Mesothelial cell of epicardium (in vitro differentiated cells): ENCODE data around the gene ROM1. TPM values are rescaled to one million over a fixed set of nuclear protein-coding genes. Genes with fewer than 3 reads are reported as not detected.
"Not testable (repeated sequence)": the region's sequence is repeated elsewhere in the genome, so short reads cannot be mapped to it uniquely, and the experiment has no call there.

Experiments
- DNase-seq, 2 experiments: peaks; one replicate each; pipeline ENCODE4 v3.0.0; 2021; ENCODE audit warnings: low spot score in 2 of 2; ENCODE audit not compliant: unreplicated experiment in 2 of 2
- H3K27ac Mint-ChIP-seq: 2 replicates; pipeline ENCODE4 v1.8.0; 2021; ENCODE audit warnings: mixed read lengths
- H3K27me3 Mint-ChIP-seq: 2 replicates; pipeline ENCODE4 v1.8.0; 2021; ENCODE audit warnings: low read depth, mixed read lengths
- H3K36me3 Mint-ChIP-seq: 2 replicates; pipeline ENCODE4 v1.8.0; 2021; ENCODE audit warnings: mixed read lengths
- H3K4me1 Mint-ChIP-seq: 2 replicates; pipeline ENCODE4 v1.8.0; 2021; ENCODE audit warnings: mixed read lengths
- H3K4me3 Mint-ChIP-seq: 2 replicates; pipeline ENCODE4 v1.8.0; 2021; ENCODE audit warnings: mild to moderate bottlenecking, moderate library complexity, mixed read lengths
- H3K9me3 Mint-ChIP-seq: 2 replicates; pipeline ENCODE4 v1.8.0; 2021; ENCODE audit warnings: mixed read lengths
- total RNA-seq: library from RNA; stranded (reverse); gene quantifications from 3 replicates; pipeline ENCODE4 v1.2.1, GENCODE V29; 2021
- TF ChIP-seq, protein P1 (sequence below): fragments of 200-600 bp; sonication (generic); IDR thresholded peaks from one replicate; pipeline ENCODE4 v1.5.0; 2021; ENCODE audit warnings: antibody characterized with exemption; ENCODE audit not compliant: unreplicated experiment

The ROM1 gene, protein sequence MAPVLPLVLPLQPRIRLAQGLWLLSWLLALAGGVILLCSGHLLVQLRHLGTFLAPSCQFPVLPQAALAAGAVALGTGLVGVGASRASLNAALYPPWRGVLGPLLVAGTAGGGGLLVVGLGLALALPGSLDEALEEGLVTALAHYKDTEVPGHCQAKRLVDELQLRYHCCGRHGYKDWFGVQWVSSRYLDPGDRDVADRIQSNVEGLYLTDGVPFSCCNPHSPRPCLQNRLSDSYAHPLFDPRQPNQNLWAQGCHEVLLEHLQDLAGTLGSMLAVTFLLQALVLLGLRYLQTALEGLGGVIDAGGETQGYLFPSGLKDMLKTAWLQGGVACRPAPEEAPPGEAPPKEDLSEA
- total RNA-seq = 1.7 to 2.5 TPM (median 1.8 TPM) in 3 replicates

DNA sequence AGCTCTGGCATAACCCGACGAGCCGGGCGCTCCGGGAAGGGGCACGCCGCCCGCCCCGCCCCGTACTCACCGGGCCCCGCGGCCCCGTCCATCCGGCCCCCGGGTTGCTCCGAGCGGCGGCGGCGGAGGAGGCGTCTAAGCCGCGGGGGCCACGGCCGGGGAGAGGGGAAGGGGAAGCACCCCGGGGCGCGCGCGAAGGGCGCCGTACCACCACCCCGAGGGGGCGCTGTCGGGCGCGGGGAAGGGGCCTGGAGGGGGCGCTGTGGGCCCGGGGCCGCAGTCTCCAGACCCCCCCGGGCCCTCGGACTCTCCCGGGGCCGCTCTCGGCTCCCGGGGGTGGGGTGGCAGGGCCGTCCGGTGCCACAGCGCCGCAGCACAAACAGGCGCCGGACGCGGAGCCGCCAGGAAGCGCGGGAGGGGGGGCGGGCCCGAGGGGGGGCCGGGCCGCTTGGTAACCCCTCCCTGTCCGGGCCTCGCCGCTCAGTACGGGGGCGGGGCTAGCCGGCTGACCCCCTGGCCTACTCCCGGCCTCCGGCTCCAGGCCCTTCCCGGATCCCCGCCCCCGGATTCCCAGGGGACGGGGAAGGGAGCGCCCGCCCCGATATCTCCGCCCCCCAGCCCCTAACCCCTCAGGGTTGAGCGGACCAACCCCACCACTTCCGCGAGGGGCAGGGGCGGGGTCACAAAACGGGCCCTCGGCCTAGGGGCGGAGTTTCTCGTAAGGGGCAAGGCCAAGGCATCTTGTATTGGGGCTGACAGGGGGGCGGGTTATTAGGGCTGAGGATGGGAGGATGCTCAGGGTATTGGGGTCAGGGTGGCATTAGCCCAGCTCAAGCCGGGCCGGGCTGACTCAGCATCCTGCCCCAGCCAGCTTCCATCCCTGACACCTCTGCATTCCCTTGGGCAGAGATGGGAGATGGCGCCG, at the start of gene ROM1, which contains the start of gene EML3:
ROM1 (plus strand) TSS at position 892 of the 925 bp plus-strand sequence; CDS start at position 917, 25 bp downstream.
EML3 (minus strand) TSS at position 410 of the 925 bp plus-strand sequence; CDS start at position 92, 318 bp downstream.
- TF ChIP-seq, protein P1, sequence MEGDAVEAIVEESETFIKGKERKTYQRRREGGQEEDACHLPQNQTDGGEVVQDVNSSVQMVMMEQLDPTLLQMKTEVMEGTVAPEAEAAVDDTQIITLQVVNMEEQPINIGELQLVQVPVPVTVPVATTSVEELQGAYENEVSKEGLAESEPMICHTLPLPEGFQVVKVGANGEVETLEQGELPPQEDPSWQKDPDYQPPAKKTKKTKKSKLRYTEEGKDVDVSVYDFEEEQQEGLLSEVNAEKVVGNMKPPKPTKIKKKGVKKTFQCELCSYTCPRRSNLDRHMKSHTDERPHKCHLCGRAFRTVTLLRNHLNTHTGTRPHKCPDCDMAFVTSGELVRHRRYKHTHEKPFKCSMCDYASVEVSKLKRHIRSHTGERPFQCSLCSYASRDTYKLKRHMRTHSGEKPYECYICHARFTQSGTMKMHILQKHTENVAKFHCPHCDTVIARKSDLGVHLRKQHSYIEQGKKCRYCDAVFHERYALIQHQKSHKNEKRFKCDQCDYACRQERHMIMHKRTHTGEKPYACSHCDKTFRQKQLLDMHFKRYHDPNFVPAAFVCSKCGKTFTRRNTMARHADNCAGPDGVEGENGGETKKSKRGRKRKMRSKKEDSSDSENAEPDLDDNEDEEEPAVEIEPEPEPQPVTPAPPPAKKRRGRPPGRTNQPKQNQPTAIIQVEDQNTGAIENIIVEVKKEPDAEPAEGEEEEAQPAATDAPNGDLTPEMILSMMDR = peak; percentile 85
- H3K27ac Mint-ChIP-seq = peak within 1 kb of the TSS; percentile 94
- H3K9me3 Mint-ChIP-seq = no peaks in the 10 kb centered on the region
- peak within 1 kb of the TSS; percentile 90 for H3K4me3 Mint-ChIP-seq
- peaks cover 19% of the 10 kb centered on the region for H3K4me1 Mint-ChIP-seq
- H3K27me3 Mint-ChIP-seq = no peaks in the 10 kb centered on the region
- H3K36me3 Mint-ChIP-seq = peaks cover 6% of the 10 kb centered on the region
- DNase-seq = peak; percentile 66 to 84

DNA sequence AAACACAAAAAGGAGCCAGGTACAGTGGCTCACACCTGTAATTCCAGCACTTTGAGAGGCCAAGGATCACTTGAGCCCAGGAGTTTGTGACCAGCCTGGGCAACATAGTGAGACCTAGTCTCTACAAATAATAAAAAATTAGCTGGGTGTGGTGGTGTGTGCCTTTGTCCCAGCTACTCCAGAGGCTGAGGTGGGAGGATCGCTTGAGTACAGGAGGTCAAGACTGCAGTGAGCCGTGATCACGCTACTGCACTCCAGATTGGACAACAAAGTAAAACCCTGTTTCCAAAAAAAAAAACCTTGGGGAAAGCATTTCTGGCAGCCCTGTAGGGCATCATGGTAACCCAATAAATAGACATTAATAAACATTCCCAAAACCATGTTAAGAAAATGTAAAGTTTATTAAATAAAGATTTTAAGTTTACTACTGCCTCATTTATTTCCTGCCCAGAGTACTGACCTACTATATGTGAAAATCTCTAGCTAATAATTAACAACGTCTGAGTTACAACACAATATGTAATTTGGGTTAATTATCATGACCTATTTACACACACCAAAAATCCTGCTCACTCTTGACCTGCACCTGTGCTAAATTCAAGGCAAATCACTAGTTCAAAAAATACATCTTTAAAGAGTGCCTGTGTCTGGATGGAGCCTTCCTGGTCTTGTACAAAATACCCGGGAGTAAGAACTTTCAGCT, 47.8 kb upstream of the ROM1 start:
- DNase-seq = no peak
- H3K36me3 Mint-ChIP-seq = peaks cover 38% of the 10 kb centered on the region
- peak overlapping the region; percentile 2 for H3K27ac Mint-ChIP-seq
- no peak overlapping the region for H3K4me3 Mint-ChIP-seq
- TF ChIP-seq, protein P1 = no peak
- no peaks in the 10 kb centered on the region for H3K9me3 Mint-ChIP-seq
- H3K4me1 Mint-ChIP-seq = peaks cover 27% of the 10 kb centered on the region
- H3K27me3 Mint-ChIP-seq = no peaks in the 10 kb centered on the region

DNA sequence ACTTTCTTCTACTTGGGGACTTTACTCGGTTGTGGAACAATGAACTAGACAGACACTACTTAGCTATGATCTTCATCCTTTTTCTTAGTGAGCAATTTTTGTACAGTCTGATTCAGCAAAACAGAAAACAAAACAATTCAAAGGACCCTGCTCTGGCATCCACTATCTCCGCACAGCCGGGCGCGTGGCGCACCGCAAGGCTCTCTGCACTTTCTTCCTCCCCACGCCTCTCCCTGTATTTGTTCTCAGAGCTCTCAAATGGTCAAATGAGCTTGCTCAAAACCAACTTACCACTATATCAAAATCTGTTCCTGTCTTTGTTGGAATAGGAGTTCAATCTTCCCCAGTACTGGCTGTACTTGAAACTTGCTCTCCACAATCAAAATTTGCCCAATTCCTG, 46.8 kb upstream of the ROM1 start:
- no peak overlapping the region for H3K4me3 Mint-ChIP-seq
- peak overlapping the region; percentile 2 for H3K27ac Mint-ChIP-seq
- H3K36me3 Mint-ChIP-seq = peaks cover 45% of the 10 kb centered on the region
- H3K4me1 Mint-ChIP-seq = peaks cover 23% of the 10 kb centered on the region
- H3K9me3 Mint-ChIP-seq = no peaks in the 10 kb centered on the region
- TF ChIP-seq, protein P1 = no peak
- DNase-seq = no peak
- H3K27me3 Mint-ChIP-seq = no peaks in the 10 kb centered on the region

DNA sequence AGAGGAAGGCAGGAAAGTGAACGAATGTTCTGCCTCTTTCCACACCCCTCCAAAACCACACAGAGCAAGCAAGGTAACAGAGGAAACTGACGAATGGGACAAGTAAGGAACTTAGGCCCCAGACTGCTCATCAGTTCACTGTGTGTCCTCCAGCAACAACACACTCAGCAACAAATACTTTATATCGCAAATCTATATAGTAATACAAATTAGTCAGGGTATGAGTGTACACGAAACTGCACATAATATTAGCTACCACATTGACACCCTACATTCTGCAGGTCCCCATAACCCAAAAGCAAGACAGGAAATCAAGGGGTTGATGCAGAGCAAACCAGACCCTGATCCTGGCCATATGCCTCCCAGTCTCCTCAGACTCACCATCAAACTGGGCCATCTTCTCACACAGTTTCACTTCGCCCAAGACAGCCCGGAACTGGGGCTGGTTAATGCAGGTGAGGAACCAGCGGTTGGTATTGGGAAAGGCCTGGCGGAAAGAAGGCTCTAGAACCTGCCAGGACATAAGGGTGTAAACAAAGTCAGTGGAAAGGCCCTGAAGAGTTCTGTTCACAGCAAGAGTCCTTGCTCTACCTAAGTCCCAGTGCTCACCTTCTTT, 45.9 kb upstream of the ROM1 start:
- Mint-ChIP-seq H3K4me1 (peaks cover 26% of the 10 kb centered on the region), H3K9me3 (no peaks in the 10 kb centered on the region), H3K27ac (peak overlapping the region; percentile 56), H3K36me3 (peaks cover 48% of the 10 kb centered on the region), H3K27me3 (no peaks in the 10 kb centered on the region), H3K4me3 (no peak overlapping the region)
- TF ChIP-seq, protein P1 = no peak
- DNase-seq = no peak

DNA sequence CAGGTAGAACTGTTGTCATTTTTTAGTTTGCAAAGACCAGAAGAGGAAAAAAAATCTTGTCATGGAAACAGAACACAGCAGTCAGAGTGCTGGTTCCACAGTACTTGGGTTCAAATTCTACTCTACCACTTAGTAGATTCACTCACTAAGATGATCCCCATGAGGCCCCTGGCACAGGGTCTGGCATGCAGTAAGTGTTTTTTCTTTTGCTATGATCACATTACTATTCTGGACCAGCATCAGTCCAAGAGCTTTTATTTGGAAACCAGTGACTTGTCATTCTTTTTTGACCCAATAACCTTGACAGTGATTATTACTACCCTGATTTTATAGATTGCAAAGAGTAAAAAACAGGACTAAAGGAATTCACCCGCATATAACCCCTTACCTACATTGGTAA, 43.4 kb upstream of the ROM1 start:
- H3K9me3 Mint-ChIP-seq = no peaks in the 10 kb centered on the region
- peaks cover 43% of the 10 kb centered on the region for H3K36me3 Mint-ChIP-seq
- DNase-seq = no peak
- no peak overlapping the region for H3K4me3 Mint-ChIP-seq
- no peaks in the 10 kb centered on the region for H3K27me3 Mint-ChIP-seq
- H3K4me1 Mint-ChIP-seq = peaks cover 35% of the 10 kb centered on the region
- TF ChIP-seq, protein P1 = no peak
- peak overlapping the region; percentile 39 for H3K27ac Mint-ChIP-seq

DNA sequence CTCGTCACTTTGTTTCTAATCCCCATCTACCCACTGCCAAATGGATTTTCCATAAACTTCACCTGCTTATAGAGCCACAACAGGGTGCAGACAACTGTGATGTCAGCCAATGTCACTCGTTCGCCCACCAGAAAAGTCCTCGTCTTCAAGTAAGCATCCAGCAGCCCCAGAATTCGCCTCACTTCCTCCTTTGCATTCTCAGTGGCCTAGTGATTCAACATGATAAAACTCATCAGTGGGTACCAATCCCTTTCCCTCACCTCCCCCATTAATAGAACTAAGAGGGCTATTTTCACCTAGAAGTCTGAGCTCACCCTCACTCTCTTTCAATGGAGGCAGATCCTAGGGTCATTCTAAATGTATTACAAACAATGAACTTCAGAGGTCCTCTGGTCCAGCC, 42.2 kb upstream of the ROM1 start:
- DNase-seq, H3K27me3 Mint-ChIP-seq, H3K9me3 Mint-ChIP-seq: not testable (repeated sequence)
- peaks cover 45% of the 10 kb centered on the region for H3K4me1 Mint-ChIP-seq
- peak overlapping the region; percentile 64 for H3K27ac Mint-ChIP-seq
- peaks cover 38% of the 10 kb centered on the region for H3K36me3 Mint-ChIP-seq
- peak overlapping the region; percentile 20 for H3K4me3 Mint-ChIP-seq

DNA sequence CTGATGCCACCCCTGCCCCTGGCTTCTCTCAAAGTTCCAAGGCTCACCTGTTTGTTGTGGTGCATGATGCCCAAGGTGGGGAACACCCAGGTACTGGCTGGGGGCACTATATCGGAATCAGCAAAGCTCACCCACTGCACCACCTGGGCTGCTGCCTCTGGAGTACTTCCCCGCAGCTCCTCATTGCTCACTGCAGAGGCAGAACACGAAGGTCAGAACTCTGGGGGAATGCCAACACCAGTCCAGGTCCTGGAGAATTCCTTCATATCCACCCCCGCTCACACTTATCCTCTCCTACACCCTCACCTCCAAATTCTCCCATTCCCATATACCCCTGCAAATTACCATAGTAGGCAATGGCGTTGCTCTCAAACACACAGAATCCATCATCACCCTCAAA, 41.6 kb upstream of the ROM1 start:
- Mint-ChIP-seq H3K4me3 (peak overlapping the region; percentile 97), H3K4me1 (peaks cover 47% of the 10 kb centered on the region), H3K27ac (peak overlapping the region; percentile 64), H3K36me3 (peaks cover 34% of the 10 kb centered on the region)
- not testable (repeated sequence) for H3K9me3 Mint-ChIP-seq, DNase-seq, H3K27me3 Mint-ChIP-seq
